ENCODE results near the gene ERP27. TPM values are rescaled to one million over a fixed set of nuclear protein-coding genes. Genes with fewer than 3 reads are reported as not detected.

ERP27 gene
- total and polyA plus RNA-seq, 2 of the 8 experiments (the other 6 are each of a cell fraction or from before 2014, with no cell fraction given) = not detected

- H3K23ac ChIP-seq (ENCODE audit: insufficient read length) = no peak overlapping the region
- no peak overlapping the region for H2BK15ac ChIP-seq (ENCODE audit: low read length)
- no peak overlapping the region for H3K14ac ChIP-seq (ENCODE audit: insufficient read length)
- no peak overlapping the region for H4K5ac ChIP-seq (ENCODE audit: insufficient read length, low read depth, low read length)
- no peak overlapping the region for H3K27ac ChIP-seq (ENCODE audit: low read depth, low read length)
- POLR2A ChIA-PET (ENCODE audit: partially characterized antibody) = no interaction called here
- no peak overlapping the region for H3K4me2 ChIP-seq (ENCODE audit: insufficient read depth in 1 of 2, low read depth in 2 of 2, low read length in 2 of 2)
- no peak overlapping the region for H3K4ac ChIP-seq (replicated peaks; ENCODE audit: insufficient read length, low read depth, low read length)
- no peaks in the 10 kb centered on the region for H3K36me3 ChIP-seq (ENCODE audit: control insufficient read depth in 2 of 4, insufficient read depth in 4 of 4, low read length in 3 of 4)
- DNase-seq (ENCODE audit: low read depth in 1 of 2, low spot score in 2 of 2) = no peak
- FAIRE-seq = no peak
- no peaks in the 10 kb centered on the region for H3K9me3 ChIP-seq (ENCODE audit: insufficient read depth in 2 of 2, low read depth in 1 of 2, low read length in 1 of 2)
- H3K18ac ChIP-seq (ENCODE audit: extremely low read depth, low read length) = no peak overlapping the region
- no peaks in the 10 kb centered on the region for H4K20me1 ChIP-seq (replicated peaks in 1 of 2; ENCODE audit: control insufficient read depth in 1 of 2, insufficient read depth in 2 of 2, low read length in 2 of 2)
- H4K8ac ChIP-seq (ENCODE audit: extremely low read depth, insufficient read depth, low read length) = no peak overlapping the region
- no peaks in the 10 kb centered on the region for H3K79me2 ChIP-seq (ENCODE audit: control insufficient read depth in 1 of 2, insufficient read depth in 2 of 2, low read length in 2 of 2)
- CTCF ChIA-PET (ENCODE audit: partially characterized antibody) = interaction anchor here (1.9 kb wide), 1 partner anchor 12 kb away, joined by 5 read pairs; no protein-coding TSS in a partner anchor
- WGBS, 2 experiments (ENCODE audit: extremely low coverage in 1 of 2, insufficient coverage in 1 of 2, insufficient read length in 1 of 2, insufficient replicate concordance in 2 of 2, low coverage in 1 of 2, low lambda C conversion rate in 2 of 2, missing lambda C conversion rate in 1 of 2) = 89% methylated on average over 2 of the region's 2 CpGs; no CpG with 5 or more reads in 1 of the 2 experiments
- H3K9ac ChIP-seq (replicated peaks in 1 of 4; ENCODE audit: extremely low read depth in 1 of 4, low read depth in 3 of 4, low read length in 3 of 4) = no peak overlapping the region
- TF ChIP-seq EP300 (IDR thresholded peaks at IDR 0.05; ENCODE audit: borderline replicate concordance in 1 of 2, low read depth in 2 of 2, low read length in 2 of 2) = no peak
- TF ChIP-seq SP1 (IDR thresholded peaks at IDR 0.05; ENCODE audit: low read depth, low read length) = no peak
- no peak for TF ChIP-seq CTBP2 (IDR thresholded peaks at IDR 0.05; ENCODE audit: borderline replicate concordance, insufficient read depth, insufficient read length, low read length)
- TF ChIP-seq ATF3 (IDR thresholded peaks at IDR 0.05; ENCODE audit: insufficient read depth, low read depth, low read length) = no peak
- TF ChIP-seq MAX (IDR thresholded peaks at IDR 0.05) = no peak
- no peak for TF ChIP-seq RBBP5 (IDR thresholded peaks at IDR 0.05; ENCODE audit: borderline replicate concordance, low read depth, low read length)
- no peak for TF ChIP-seq RNF2 (IDR thresholded peaks at IDR 0.05; ENCODE audit: borderline replicate concordance, low read depth, low read length, missing control alignments, poor library complexity, severe bottlenecking)
- H2AFZ ChIP-seq (ENCODE audit: low read length) = no peak overlapping the region
- H2BK5ac ChIP-seq (ENCODE audit: low read depth, low read length) = no peak overlapping the region
- no peaks in the 10 kb centered on the region for H3K4me1 ChIP-seq (replicated peaks in 1 of 4; ENCODE audit: control insufficient read depth in 3 of 4, insufficient read depth in 4 of 4, low read length in 3 of 4)
- H2BK20ac ChIP-seq (ENCODE audit: low read length) = no peak overlapping the region
- H3K56ac ChIP-seq (replicated peaks; ENCODE audit: insufficient read length, low read depth, low read length) = no peak overlapping the region
- H4K91ac ChIP-seq (replicated peaks; ENCODE audit: insufficient read length, low read length) = no peak overlapping the region
- H2BK120ac ChIP-seq (replicated peaks; ENCODE audit: low read depth, low read length) = no peak overlapping the region
- peaks cover 2% of the 10 kb centered on the region; the same call in 1 of the 2 replicates for H3K23me2 ChIP-seq (ENCODE audit: low read depth, low read length)
- no peaks in the 10 kb centered on the region for H3K79me1 ChIP-seq (ENCODE audit: low read depth, low read length)
- no peak overlapping the region for H2BK12ac ChIP-seq (ENCODE audit: low read depth, low read length)
- H3K4me3 ChIP-seq (ENCODE audit: extremely low read depth in 1 of 4, insufficient read depth in 2 of 4, low read depth in 3 of 4, low read length in 4 of 4) = no peak overlapping the region
- no peak overlapping the region for H2AK5ac ChIP-seq (ENCODE audit: low read depth, low read length)
- no peaks in the 10 kb centered on the region for H3K27me3 ChIP-seq (replicated peaks in 1 of 4; ENCODE audit: control insufficient read depth in 3 of 4, extremely low read depth in 1 of 4, insufficient read depth in 3 of 4, low read length in 3 of 4)
Observed at GRCh38 chr12:14923944-14924343, 14.4 kb downstream of the ERP27 start.

Measured in H1 (cell line).